ENCODE measurements around the gene SLC7A11.

SLC7A11 gene

DNA sequence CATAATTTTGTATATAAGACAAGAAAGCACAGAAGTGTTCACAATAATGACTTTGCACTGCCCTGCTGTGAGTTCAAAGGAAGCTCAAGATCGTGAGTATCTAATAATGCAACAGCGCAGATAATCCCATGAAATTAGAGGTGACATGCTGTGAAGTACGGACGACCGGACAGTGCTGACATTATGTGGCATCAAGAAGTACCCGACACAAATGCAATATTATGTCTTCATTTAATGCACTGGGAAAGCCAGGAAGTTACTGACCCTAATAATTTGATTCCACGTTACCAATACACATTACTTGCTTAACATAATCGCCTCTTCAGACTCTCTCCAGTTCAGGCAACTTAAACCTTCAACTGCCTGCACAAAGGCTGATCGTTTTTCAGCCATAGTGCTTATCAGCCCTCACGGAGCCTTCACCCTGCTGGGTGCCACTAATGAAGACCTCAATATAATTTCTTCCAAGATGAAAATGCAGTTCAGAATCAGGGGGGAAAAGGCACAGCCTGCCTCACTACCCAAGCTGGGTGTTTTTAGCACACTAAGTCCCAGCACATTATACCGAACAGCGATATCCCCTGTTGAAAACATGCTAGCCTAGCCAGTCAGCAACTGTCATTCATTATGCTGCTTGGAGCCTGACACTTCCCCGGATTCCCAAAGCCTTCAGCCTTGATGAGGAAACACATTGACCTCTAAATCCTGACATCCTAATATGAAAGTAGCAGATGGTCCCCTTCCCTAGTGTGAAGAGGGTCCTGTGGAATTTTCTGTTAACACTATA lies 56.1 kb downstream of the SLC7A11 start:
- in situ Hi-C loops (cut with MboI; ENCODE audit: low sequenced_read_pairs, unreplicated experiment), result no loop called here
- DNase-seq (ENCODE audit: low spot score), result no peak
- TF ChIP-seq CTCF (IDR thresholded peaks at IDR 0.05; ENCODE audit: borderline replicate concordance, control extremely low read depth, extremely low read depth, insufficient read depth, missing control alignments), result no peak

GRCh38 chr4:138184886-138185285 lies 57.3 kb downstream of the SLC7A11 start:
- in situ Hi-C loops (cut with MboI; ENCODE audit: low sequenced_read_pairs, unreplicated experiment), result no loop called here
- no peak for TF ChIP-seq CTCF (IDR thresholded peaks at IDR 0.05; ENCODE audit: borderline replicate concordance, control extremely low read depth, extremely low read depth, insufficient read depth, missing control alignments)
- no peak for DNase-seq (ENCODE audit: low spot score)

DNA sequence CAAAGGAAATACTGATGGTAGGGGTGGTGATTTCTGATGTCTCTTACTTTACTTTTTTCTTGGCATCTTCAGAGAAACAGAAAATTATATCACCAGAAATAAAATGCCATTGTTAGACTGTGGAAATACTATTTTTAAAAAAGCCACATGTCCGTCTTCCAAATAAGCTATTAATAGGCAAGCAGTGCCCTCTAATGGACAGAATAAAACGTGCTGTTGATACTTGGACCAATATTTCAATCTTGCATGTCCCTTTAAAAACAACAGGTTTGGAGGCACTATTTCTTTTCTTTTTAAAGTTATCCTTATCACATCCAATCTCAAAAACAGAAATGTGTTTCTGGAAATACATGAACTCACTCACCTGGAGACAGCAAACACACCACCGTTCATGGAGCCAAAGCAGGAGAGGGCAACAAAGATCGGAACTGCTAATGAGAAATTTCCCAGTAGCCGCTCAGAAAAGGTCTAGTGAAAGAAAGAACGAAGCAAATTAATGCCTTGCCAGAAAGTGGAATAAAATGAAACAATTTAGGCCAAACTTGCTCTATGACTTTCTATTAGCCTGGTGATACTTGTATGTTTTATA lies 59.2 kb downstream of the SLC7A11 start:
- in situ Hi-C loops (cut with MboI; ENCODE audit: low sequenced_read_pairs, unreplicated experiment), result no loop called here
- TF ChIP-seq CTCF (IDR thresholded peaks at IDR 0.05; ENCODE audit: borderline replicate concordance, control extremely low read depth, extremely low read depth, insufficient read depth, missing control alignments), result peak; percentile 67
- no peak for DNase-seq (ENCODE audit: low spot score)

DNA sequence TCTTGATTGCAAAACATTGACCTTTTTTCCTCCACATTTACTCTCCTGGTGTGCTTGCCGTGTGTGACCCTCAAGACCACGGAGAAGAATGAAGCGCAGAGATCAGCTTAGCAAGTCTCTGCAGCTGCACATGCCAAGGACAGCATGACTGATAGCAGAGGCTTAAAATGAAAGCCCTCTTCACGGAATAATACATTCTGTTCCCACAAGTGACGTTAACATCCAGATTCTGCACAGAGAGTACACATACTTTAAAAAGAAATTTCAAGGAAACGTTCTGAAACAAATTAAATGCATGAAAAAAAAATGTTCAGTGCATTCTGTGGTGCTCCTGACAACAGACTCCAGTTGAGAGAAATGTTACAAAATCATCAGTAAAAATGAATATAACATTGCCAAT lies 60.9 kb downstream of the SLC7A11 start:
- in situ Hi-C loops (cut with MboI; ENCODE audit: low sequenced_read_pairs, unreplicated experiment), result no loop called here
- TF ChIP-seq CTCF (IDR thresholded peaks at IDR 0.05; ENCODE audit: borderline replicate concordance, control extremely low read depth, extremely low read depth, insufficient read depth, missing control alignments), result no peak
- DNase-seq (ENCODE audit: low spot score), result no peak

DNA sequence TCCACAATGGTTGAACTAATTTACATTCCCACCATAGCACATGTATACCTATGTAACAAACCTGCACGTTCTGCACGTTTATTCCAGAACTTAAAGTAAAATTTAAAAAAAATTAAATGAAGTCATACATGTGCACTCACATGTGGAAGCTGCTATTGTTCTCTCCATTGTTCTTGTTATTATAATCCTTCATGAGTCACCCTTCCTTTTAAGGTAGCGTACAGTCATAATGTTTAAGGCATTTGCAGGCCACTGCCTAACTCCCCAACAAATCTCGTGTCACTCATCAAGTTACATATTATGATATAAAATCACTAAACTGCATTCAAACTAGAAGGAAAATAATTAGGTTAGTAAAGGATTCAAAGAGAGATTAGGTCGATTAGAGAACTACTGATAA lies 63.6 kb downstream of the SLC7A11 start:
- in situ Hi-C loops (cut with MboI; ENCODE audit: low sequenced_read_pairs, unreplicated experiment), result no loop called here
- no peak for TF ChIP-seq CTCF (IDR thresholded peaks at IDR 0.05; ENCODE audit: borderline replicate concordance, control extremely low read depth, extremely low read depth, insufficient read depth, missing control alignments)
- DNase-seq (ENCODE audit: low spot score), result no peak

DNA sequence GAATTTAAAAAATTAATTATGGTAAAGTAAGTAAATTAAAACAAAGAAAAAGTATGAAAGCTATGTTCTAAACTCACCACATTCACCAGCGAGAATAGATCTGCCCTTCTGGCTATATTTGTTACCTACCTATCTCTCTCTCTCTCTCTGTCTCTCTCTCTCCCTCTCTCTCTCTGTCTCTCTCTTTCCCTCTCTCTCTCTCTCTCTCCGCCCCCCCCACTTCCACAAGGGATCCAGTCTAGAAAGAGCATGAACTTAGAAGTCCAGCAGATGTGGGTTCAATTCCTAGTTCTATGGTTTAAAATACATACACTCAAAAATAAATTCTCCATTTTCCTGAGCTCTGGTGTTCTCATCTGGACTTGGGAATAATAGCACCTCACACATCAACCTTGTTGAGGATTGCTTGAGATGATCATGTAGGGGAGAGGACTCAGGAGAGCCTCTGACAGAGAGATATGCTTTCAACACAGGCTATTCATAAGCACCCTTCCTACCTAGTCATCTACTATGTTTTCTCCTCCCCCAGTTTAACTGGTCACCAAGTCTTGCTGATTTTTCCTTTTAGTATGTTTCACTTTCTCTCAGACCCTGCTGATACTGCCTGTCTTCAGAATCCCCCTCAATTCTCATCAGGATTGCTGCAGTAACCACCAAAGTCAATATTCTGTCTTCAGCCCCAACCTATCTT lies 64.7 kb downstream of the SLC7A11 start:
- in situ Hi-C loops (cut with MboI; ENCODE audit: low sequenced_read_pairs, unreplicated experiment), result no loop called here

More for the DNA sequence above, 64.7 kb downstream of the SLC7A11 start:
- no peak for DNase-seq (ENCODE audit: low spot score)
- TF ChIP-seq CTCF (IDR thresholded peaks at IDR 0.05; ENCODE audit: borderline replicate concordance, control extremely low read depth, extremely low read depth, insufficient read depth, missing control alignments), result no peak
